ENCODE data around the gene KCNJ10. TPM values are rescaled to one million over a fixed set of nuclear protein-coding genes. Genes with fewer than 3 reads are reported as not detected.

The KCNJ10 gene
- total and polyA plus RNA-seq, 2 experiments from 2014 or later = not detected

- no peaks in the 10 kb centered on the region for H4K20me1 ChIP-seq (ENCODE audit: insufficient read depth, poor library complexity, severe bottlenecking)
- no peak for TF ChIP-seq CTCF (IDR thresholded peaks at IDR 0.05; ENCODE audit: poor library complexity)
- no peak for TF ChIP-seq EZH2phosphoT487 (IDR thresholded peaks at IDR 0.05; ENCODE audit: low read depth, severe bottlenecking, unreplicated experiment)
- TF ChIP-seq EZH2 (IDR thresholded peaks at IDR 0.05; ENCODE audit: borderline replicate concordance) = no peak
- no peak overlapping the region for H2AFZ ChIP-seq
- no peaks in the 10 kb centered on the region for H3K27me3 ChIP-seq
- no peak overlapping the region for H3K4me3 ChIP-seq
- H3K9me3 ChIP-seq (ENCODE audit: low read depth) = no peaks in the 10 kb centered on the region
- WGBS (ENCODE audit: low lambda C conversion rate, missing lambda C conversion rate) = 63% methylated on average over 1 of the region's 1 CpG
- no peaks in the 10 kb centered on the region for H3K36me3 ChIP-seq (replicated peaks; ENCODE audit: insufficient read depth, low read depth)
- no peaks in the 10 kb centered on the region for H3K4me1 ChIP-seq (ENCODE audit: insufficient read depth)
- H3K9me2 ChIP-seq (replicated peaks; ENCODE audit: insufficient read depth) = no peaks in the 10 kb centered on the region
- no peak overlapping the region for H3K27ac ChIP-seq
- no peak for DNase-seq (ENCODE audit: low spot score)
- H3K79me2 ChIP-seq = no peaks in the 10 kb centered on the region
- no peak overlapping the region for H3K4me2 ChIP-seq
Measured at GRCh38 chr1:159986531-159986930, 83.4 kb downstream of the KCNJ10 start.

- no peaks in the 10 kb centered on the region for H3K4me1 ChIP-seq (ENCODE audit: insufficient read depth)
- no peak overlapping the region for H3K27ac ChIP-seq
- no peaks in the 10 kb centered on the region for H3K9me3 ChIP-seq (ENCODE audit: low read depth)
- H3K79me2 ChIP-seq = no peaks in the 10 kb centered on the region
- no peak for TF ChIP-seq EZH2 (IDR thresholded peaks at IDR 0.05; ENCODE audit: borderline replicate concordance)
- TF ChIP-seq CTCF (IDR thresholded peaks at IDR 0.05; ENCODE audit: poor library complexity) = no peak
- no peak for TF ChIP-seq EZH2phosphoT487 (IDR thresholded peaks at IDR 0.05; ENCODE audit: low read depth, severe bottlenecking, unreplicated experiment)
- no peaks in the 10 kb centered on the region for H3K27me3 ChIP-seq
- DNase-seq (ENCODE audit: low spot score) = no peak
- H3K4me3 ChIP-seq = no peak overlapping the region
- no peak overlapping the region for H3K4me2 ChIP-seq
- no peaks in the 10 kb centered on the region for H4K20me1 ChIP-seq (ENCODE audit: insufficient read depth, poor library complexity, severe bottlenecking)
- 94% methylated on average over 2 of the region's 2 CpGs for WGBS (ENCODE audit: low lambda C conversion rate, missing lambda C conversion rate)
- H3K36me3 ChIP-seq (replicated peaks; ENCODE audit: insufficient read depth, low read depth) = no peaks in the 10 kb centered on the region
- H3K9me2 ChIP-seq (replicated peaks; ENCODE audit: insufficient read depth) = no peaks in the 10 kb centered on the region
- H2AFZ ChIP-seq = no peak overlapping the region
Measured at GRCh38 chr1:159986093-159986492, 83.9 kb downstream of the KCNJ10 start.

DNA sequence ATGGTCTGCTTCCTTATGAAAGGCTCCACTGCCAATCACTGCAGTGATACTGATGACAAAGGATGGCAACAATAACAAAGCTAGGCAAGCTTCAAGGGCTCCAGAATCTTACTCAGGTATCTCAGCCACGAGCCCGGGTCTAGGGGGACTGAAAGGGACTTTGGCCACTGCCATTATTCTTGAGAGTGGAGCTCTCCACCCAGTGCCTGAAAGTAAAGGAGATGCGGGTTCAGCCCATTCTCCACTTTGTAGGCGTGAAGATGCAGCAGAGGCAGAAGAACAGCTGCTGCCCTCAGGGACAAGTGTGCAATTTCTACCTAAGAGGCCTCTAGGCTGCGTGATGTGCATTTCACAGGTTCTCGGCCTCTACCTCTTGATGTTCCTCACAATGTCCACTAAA lies 84.5 kb downstream of the KCNJ10 start:
- Histone ChIP-seq H3K4me2 (no peak overlapping the region), H3K4me1 (ENCODE audit: insufficient read depth) (no peaks in the 10 kb centered on the region), H3K9me2 (replicated peaks; ENCODE audit: insufficient read depth) (no peaks in the 10 kb centered on the region), H3K9me3 (ENCODE audit: low read depth) (no peaks in the 10 kb centered on the region), H3K27me3 (no peaks in the 10 kb centered on the region), H4K20me1 (ENCODE audit: insufficient read depth, poor library complexity, severe bottlenecking) (no peaks in the 10 kb centered on the region), H3K27ac (no peak overlapping the region), H3K4me3 (no peak overlapping the region), H3K79me2 (no peaks in the 10 kb centered on the region), H3K36me3 (replicated peaks; ENCODE audit: insufficient read depth, low read depth) (no peaks in the 10 kb centered on the region), H2AFZ (no peak overlapping the region)
- DNase-seq (ENCODE audit: low spot score) = no peak
- TF ChIP-seq CTCF (IDR thresholded peaks at IDR 0.05; ENCODE audit: poor library complexity) = no peak
- TF ChIP-seq EZH2phosphoT487 (IDR thresholded peaks at IDR 0.05; ENCODE audit: low read depth, severe bottlenecking, unreplicated experiment) = no peak
- no peak for TF ChIP-seq EZH2 (IDR thresholded peaks at IDR 0.05; ENCODE audit: borderline replicate concordance)
- 86% methylated on average over 6 of the region's 6 CpGs for WGBS (ENCODE audit: low lambda C conversion rate, missing lambda C conversion rate)

DNA sequence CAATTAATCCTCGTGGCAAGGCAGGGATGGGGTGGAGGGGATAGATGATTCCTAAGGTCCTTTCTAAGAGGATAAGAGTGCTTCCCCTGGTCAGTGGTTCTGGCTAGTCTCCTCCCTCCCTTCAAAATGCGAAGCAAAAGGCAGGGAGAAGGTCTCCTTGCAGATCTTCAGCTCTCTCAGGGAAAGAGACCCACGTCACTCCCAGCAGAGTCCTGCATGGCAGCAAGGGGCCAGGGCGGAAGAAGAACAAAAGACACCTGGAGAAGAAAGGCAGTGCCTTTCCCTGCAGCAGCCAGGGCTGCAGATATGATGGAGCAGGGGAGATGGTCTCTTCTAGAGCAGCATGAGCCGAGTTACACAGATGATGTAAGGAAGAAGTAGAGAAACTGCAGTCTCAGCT lies 86.3 kb downstream of the KCNJ10 start:
- Histone ChIP-seq H3K4me1 (ENCODE audit: insufficient read depth) (peaks cover 4% of the 10 kb centered on the region), H3K4me2 (no peak overlapping the region), H3K9me2 (replicated peaks; ENCODE audit: insufficient read depth) (no peaks in the 10 kb centered on the region), H3K9me3 (ENCODE audit: low read depth) (no peaks in the 10 kb centered on the region), H2AFZ (no peak overlapping the region), H4K20me1 (ENCODE audit: insufficient read depth, poor library complexity, severe bottlenecking) (no peaks in the 10 kb centered on the region), H3K27me3 (no peaks in the 10 kb centered on the region), H3K36me3 (replicated peaks; ENCODE audit: insufficient read depth, low read depth) (no peaks in the 10 kb centered on the region), H3K4me3 (no peak overlapping the region), H3K79me2 (no peaks in the 10 kb centered on the region), H3K27ac (no peak overlapping the region)
- no peak for DNase-seq (ENCODE audit: low spot score)
- 61% methylated on average over 5 of the region's 5 CpGs for WGBS (ENCODE audit: low lambda C conversion rate, missing lambda C conversion rate)
- TF ChIP-seq CTCF (IDR thresholded peaks at IDR 0.05; ENCODE audit: poor library complexity) (no peak), EZH2 (IDR thresholded peaks at IDR 0.05; ENCODE audit: borderline replicate concordance) (no peak), EZH2phosphoT487 (IDR thresholded peaks at IDR 0.05; ENCODE audit: low read depth, severe bottlenecking, unreplicated experiment) (no peak)
